AG04449 (cell line): ENCODE results near the gene FZD1.

Source experiments
- CTCF ChIA-PET: fragments of 350-600 bp; formaldehyde crosslinking; extraction: SDS; loops from one replicate; lab custom pipeline; 2021; ENCODE audit warnings: antibody characterized with exemption; lab: Yijun Ruan, JAX
- POLR2A ChIA-PET: fragments of 400-600, 350-600 bp; formaldehyde crosslinking; extraction: SDS; loops from one replicate; lab custom pipeline; 2020; ENCODE audit warnings: antibody characterized with exemption, inconsistent platforms; lab: Yijun Ruan, JAX
- DNase-seq: peaks from one replicate; pipeline ENCODE4 v3.0.0-alpha.2; 2010; ENCODE audit warnings: low read depth, low spot score
- H3K4me3 ChIP-seq: 2 replicates; pipeline ENCODE4 v1.5.1; 2011; ENCODE audit warnings: low read depth, mild to moderate bottlenecking, control low read depth, low read length
- TF ChIP-seq, protein P1 (sequence below): IDR thresholded peaks from one replicate; pipeline ENCODE4 v1.5.1; 2011; ENCODE audit warnings: mild to moderate bottlenecking, moderate library complexity, low read length, control low read depth, inconsistent platforms; ENCODE audit not compliant: insufficient read depth; ENCODE audit errors: missing control alignments

FZD1 gene

DNA sequence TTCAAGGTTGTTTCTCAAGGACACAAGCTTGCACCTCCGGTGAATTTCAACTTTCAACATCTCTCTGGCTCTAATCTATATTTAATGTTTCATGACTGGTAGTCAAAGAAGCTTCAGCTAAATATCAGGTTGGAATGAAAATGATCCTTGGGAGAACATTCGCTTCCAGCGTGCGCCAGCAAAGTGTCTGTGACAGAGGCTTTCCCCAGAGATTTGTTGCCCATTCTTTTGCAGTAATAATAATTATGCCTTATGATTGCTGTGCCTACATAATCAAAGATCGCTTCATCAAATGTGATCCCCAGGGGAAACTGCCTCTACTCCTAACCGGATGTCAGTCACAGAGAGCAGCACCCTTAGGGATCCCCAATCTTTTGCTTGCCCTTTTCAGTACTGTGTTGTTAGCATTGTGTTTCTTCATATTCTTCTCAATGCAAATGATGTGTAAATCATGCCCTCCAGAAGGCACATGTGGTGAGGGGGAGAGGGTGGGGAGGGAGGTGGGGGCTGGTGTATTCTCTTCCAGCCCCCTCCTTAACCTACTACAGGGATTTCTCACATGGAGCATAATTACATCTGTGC is 30.5 kb downstream of the FZD1 start:
- TF ChIP-seq, protein P1, sequence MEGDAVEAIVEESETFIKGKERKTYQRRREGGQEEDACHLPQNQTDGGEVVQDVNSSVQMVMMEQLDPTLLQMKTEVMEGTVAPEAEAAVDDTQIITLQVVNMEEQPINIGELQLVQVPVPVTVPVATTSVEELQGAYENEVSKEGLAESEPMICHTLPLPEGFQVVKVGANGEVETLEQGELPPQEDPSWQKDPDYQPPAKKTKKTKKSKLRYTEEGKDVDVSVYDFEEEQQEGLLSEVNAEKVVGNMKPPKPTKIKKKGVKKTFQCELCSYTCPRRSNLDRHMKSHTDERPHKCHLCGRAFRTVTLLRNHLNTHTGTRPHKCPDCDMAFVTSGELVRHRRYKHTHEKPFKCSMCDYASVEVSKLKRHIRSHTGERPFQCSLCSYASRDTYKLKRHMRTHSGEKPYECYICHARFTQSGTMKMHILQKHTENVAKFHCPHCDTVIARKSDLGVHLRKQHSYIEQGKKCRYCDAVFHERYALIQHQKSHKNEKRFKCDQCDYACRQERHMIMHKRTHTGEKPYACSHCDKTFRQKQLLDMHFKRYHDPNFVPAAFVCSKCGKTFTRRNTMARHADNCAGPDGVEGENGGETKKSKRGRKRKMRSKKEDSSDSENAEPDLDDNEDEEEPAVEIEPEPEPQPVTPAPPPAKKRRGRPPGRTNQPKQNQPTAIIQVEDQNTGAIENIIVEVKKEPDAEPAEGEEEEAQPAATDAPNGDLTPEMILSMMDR, result no peak
- no peak overlapping the region for H3K4me3 ChIP-seq
- ChIA-PET POLR2A (no interaction called here), CTCF (no interaction called here)
- no peak for DNase-seq

DNA sequence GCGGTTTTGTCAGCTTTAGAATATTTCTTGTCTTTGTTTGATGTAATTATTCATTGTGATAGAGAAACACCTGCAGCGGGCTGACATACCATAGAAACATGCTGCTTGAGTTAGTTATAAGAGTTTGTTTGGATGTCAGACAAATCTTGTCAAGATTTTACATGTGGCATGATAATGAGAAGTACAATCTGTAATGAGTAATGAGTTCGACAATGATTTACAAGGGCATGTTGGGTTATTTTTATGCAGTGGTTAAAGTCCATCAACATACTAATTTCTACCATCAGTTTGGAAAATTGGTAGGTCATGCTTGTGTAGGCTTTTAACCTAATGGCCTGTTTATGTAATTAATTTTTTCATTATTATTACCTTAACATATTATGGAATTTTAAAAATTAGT is 31.3 kb downstream of the FZD1 start:
- CTCF ChIA-PET, result no interaction called here
- H3K4me3 ChIP-seq, result no peak overlapping the region
- POLR2A ChIA-PET, result no interaction called here
- no peak for DNase-seq
- TF ChIP-seq, protein P1, result no peak

DNA sequence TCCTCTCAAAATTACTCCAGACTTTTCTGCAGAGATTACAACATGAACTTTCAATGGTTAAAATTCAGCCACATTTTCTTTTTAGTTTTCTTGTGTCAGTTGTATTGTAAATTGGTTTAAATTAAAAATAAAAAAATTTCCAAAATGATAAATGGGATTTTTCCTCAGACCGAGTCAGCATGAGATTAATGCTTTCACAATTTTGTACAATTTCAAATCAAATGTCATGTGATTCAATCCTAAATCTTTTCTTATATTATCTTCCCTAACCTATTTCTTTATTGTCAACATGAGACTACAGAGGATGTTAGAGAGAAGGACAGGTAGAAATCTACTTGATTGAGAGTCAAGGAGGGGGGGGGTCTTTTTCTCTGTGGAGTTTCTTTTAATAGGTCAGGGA is 33.7 kb downstream of the FZD1 start:
- TF ChIP-seq, protein P1, result no peak
- no peak for DNase-seq
- CTCF ChIA-PET, result no interaction called here
- POLR2A ChIA-PET, result no interaction called here
- no peak overlapping the region for H3K4me3 ChIP-seq

DNA sequence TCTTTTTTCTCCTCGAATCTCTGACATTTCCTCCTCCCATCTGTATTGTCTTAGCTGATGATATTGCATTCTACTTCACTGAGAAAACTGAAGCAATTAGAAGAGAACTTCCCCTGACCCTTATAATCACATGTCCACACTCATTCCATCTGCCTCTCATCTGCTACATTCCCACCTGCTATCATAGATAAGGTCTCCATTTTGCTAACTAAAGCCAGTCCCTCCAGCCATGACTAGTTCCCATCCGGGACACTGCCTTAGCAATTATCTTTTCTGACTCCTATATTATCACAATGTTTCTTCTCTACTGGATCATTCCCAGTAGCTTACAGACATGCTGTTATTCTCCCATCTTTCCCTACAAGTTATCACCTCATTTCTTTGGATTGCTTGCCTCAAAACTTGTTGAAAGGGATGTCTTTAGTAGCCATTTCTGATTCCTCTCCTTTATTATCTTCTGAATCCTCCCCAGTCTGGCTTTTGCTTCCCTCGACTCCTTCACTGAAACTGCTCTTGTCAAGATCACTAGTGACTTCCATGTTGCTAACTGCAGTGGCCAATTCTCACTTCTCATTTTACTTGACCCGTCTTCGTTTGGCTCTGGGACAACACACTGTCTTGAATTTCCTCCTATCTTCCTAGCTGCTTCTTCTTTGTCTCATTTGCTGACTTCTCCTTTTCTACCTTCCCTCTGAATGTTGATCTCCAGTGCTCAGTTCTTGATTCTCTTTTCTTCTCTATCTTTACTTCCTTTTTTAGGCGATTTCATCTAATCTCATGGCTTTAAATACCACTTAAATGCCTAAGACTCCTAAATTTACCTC is 35.9 kb downstream of the FZD1 start:
- CTCF ChIA-PET, result no interaction called here
- DNase-seq, result no peak
- POLR2A ChIA-PET, result no interaction called here
- TF ChIP-seq, protein P1, result no peak
- H3K4me3 ChIP-seq, result no peak overlapping the region

DNA sequence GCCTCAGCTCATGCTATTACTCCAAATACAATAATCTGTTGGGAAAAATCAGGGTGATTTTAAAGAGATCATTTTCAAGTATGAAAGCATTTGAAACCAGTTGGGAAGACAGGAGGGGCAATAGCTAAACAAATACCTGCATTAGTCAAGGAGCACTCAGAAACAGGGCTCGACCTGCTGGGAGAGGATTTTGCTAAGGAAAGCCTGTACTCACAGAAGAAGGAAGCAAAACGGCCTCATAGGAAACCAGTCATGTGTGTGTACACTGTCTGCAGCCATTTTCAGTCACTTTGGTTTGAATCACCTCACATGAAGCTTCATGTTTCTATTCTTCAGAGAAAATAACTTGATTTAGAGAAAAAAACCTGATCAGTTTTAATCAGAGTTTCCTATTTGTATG is 38.6 kb downstream of the FZD1 start:
- POLR2A ChIA-PET, result no interaction called here
- TF ChIP-seq, protein P1, result no peak
- no peak overlapping the region for H3K4me3 ChIP-seq
- no peak for DNase-seq
- CTCF ChIA-PET, result no interaction called here

DNA sequence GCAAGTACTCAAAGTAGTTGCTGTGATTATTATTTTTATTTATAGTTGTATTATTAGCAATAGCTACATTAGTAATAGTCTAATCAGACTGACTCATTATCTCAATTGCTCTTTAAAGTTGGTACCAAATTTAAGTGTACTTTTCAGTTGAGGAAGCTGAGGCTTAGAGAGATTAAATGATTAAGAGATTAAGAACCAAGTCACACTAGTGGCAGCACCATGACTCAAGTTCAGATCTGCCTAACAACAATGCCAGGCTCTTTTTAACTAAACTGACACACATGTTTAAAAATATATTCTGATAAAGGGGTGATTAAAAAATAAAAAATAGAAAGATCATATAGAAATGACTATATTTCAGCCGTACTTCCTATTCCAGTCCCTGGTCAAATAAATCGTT is 42.0 kb downstream of the FZD1 start:
- no peak for DNase-seq
- no peak overlapping the region for H3K4me3 ChIP-seq
- ChIA-PET POLR2A (interaction anchor here (0.7 kb wide), 1 partner anchor 16 kb away, joined by 3 read pairs; no protein-coding TSS in a partner anchor), CTCF (no interaction called here)
- TF ChIP-seq, protein P1, result no peak
